ENCODE results near the gene TM7SF2. TPM values are rescaled to one million over a fixed set of nuclear protein-coding genes. Genes with fewer than 3 reads are reported as not detected.

TM7SF2 gene
- total and polyA plus RNA-seq, 11 donors: 17.6 to 752 (median 74.6) TPM

GRCh38 chr11:65100674-65101350 lies 10.9 kb upstream of the TM7SF2 start:
- 78 to 86% (median 81%) methylated on average over 6 of the region's 6 CpGs for WGBS, 4 donors
- Histone ChIP-seq H3K27ac (peak overlapping the region in 7 of 12 donors; percentile 1 to 81 (median 76)), H3K4me3 (no peak overlapping the region), H3K36me3 (peaks cover 0 to 39% (median 16%) of the 10 kb centered on the region in 9 donors), H3K27me3 (no peaks in the 10 kb centered on the region), H3K9me3 (no peaks in the 10 kb centered on the region), H3K4me1 (peaks cover 0 to 66% (median 43%) of the 10 kb centered on the region in 12 donors)
- ATAC-seq: no peak
- no peak for TF ChIP-seq POLR2A (IDR thresholded peaks at IDR 0.05)
- TF ChIP-seq, protein P1, sequence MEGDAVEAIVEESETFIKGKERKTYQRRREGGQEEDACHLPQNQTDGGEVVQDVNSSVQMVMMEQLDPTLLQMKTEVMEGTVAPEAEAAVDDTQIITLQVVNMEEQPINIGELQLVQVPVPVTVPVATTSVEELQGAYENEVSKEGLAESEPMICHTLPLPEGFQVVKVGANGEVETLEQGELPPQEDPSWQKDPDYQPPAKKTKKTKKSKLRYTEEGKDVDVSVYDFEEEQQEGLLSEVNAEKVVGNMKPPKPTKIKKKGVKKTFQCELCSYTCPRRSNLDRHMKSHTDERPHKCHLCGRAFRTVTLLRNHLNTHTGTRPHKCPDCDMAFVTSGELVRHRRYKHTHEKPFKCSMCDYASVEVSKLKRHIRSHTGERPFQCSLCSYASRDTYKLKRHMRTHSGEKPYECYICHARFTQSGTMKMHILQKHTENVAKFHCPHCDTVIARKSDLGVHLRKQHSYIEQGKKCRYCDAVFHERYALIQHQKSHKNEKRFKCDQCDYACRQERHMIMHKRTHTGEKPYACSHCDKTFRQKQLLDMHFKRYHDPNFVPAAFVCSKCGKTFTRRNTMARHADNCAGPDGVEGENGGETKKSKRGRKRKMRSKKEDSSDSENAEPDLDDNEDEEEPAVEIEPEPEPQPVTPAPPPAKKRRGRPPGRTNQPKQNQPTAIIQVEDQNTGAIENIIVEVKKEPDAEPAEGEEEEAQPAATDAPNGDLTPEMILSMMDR (IDR thresholded peaks at IDR 0.05): no peak
- intact Hi-C loops (cut with DNase I): loop anchor here in 1 of 10 donors (10.0 kb wide), 1 partner anchor 186 kb away; the partner anchor contains the start of gene ATG2A
- DNase-seq: no peak

GRCh38 chr11:65102142-65103095 lies 9.3 kb upstream of the TM7SF2 start:
- ATAC-seq (peak; percentile 62 to 75 (median 69)), DNase-seq (peak in 1 of 5 donors; percentile 21)
- Histone ChIP-seq H3K4me1 (peaks cover 0 to 57% (median 36%) of the 10 kb centered on the region in 12 donors), H3K4me3 (peak overlapping the region in 1 of 12 donors; percentile 2), H3K27ac (peak overlapping the region; percentile 48 to 87 (median 76)), H3K36me3 (peaks cover 0 to 40% (median 16%) of the 10 kb centered on the region in 9 donors), H3K9me3 (no peaks in the 10 kb centered on the region), H3K27me3 (no peaks in the 10 kb centered on the region)
- WGBS, 4 donors: 48 to 60% (median 54%) methylated on average over 7 to 8 of the region's 8 CpGs
- TF ChIP-seq, protein P1 (IDR thresholded peaks at IDR 0.05): no peak
- TF ChIP-seq POLR2A (IDR thresholded peaks at IDR 0.05): no peak
- intact Hi-C loops (cut with DNase I): loop anchor here in 1 of 10 donors (10.0 kb wide), 1 partner anchor 188 kb away; the partner anchor contains the start of gene ATG2A

DNA sequence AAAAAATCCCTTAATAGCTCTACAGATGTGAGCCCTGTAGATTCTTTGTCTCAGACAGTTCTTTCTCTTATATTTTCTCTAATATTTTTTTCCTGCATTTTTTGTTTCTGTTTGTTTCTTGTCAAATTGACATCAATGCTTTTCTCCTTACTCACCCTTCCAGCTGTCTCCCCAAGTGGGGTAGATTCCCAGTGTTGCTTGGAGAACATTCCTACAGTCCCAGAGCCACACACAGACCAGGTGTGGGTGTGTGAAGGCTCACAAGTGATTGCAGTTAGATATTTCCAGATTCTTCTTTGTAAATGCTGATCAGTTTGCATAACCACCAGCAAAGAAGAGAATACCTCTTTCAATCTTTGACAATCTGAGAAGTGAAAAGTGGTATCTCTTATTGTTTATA lies 8.2 kb upstream of the TM7SF2 start:
- TF ChIP-seq POLR2A (IDR thresholded peaks at IDR 0.05): no peak
- TF ChIP-seq, protein P1 (IDR thresholded peaks at IDR 0.05): no peak
- H3K27me3 ChIP-seq: no peaks in the 10 kb centered on the region
- DNase-seq: no peak
- H3K4me1 ChIP-seq: peaks cover 0 to 50% (median 32%) of the 10 kb centered on the region in 12 donors
- no peaks in the 10 kb centered on the region for H3K9me3 ChIP-seq
- peaks cover 0 to 39% (median 19%) of the 10 kb centered on the region in 9 donors for H3K36me3 ChIP-seq
- no peak for ATAC-seq
- H3K27ac ChIP-seq: peak overlapping the region; percentile 21 to 87 (median 76)
- no peak overlapping the region for H3K4me3 ChIP-seq
- intact Hi-C loops (cut with DNase I): loop anchor here in 1 of 10 donors (10.0 kb wide), 1 partner anchor 189 kb away; the partner anchor contains the start of gene ATG2A

Data from heart left ventricle (tissue), 16 donors.